IMR-90 (cell line): ENCODE results near the gene LPAR2. TPM values are rescaled to one million over a fixed set of nuclear protein-coding genes. Genes with fewer than 3 reads are reported as not detected.

ENCODE experiments used
- ATAC-seq: fragments of 200-7000 bp; cut with Tn5 transposase; 2 replicates; pipeline ENCODE4 v1.9.1; 2020; ENCODE audit warnings: low read depth, mild to moderate bottlenecking, moderate library complexity
- BruUV-seq: library from RNA; stranded (reverse); fragments of 400-500 nt; replicated peaks from 2 replicates; lab custom pipeline; 2021; lab: Mats Ljungman, UMichigan
- CTCF ChIA-PET: fragments of 300-600 bp; formaldehyde crosslinking; extraction: SDS; loops from one replicate; lab custom pipeline; 2021; ENCODE audit warnings: antibody characterized with exemption; lab: Yijun Ruan, JAX
- POLR2A ChIA-PET: fragments of 300-600 bp; sonication (Branson Sonifier 250); formaldehyde crosslinking; loops from one replicate; lab custom pipeline; 2022; ENCODE audit warnings: antibody characterized with exemption; ENCODE audit not compliant: unreplicated experiment; lab: Charles Lee
- DNase-seq: peaks from one replicate; pipeline ENCODE4 v3.0.0; 2013
- H2AFZ ChIP-seq: replicated peaks from 2 replicates; pipeline ENCODE3; 2013; ENCODE audit warnings: low read length, mild to moderate bottlenecking; ENCODE audit not compliant: poor library complexity
- H2AK5ac ChIP-seq: 2 replicates; pipeline ENCODE4 v1.6.1; 2013; ENCODE audit warnings: low read depth, low read length, inconsistent platforms
- H2AK9ac ChIP-seq: replicated peaks from 2 replicates; pipeline ENCODE3; 2013; ENCODE audit warnings: mild to moderate bottlenecking, low read depth, low read length, moderate library complexity; ENCODE audit not compliant: poor library complexity
- H2BK120ac ChIP-seq: 2 replicates; pipeline ENCODE4 v1.6.1; 2013; ENCODE audit warnings: low read depth, low read length, inconsistent platforms
- H2BK15ac ChIP-seq: 3 replicates; pipeline ENCODE4 v1.6.1; 2013; ENCODE audit warnings: low read depth, low read length, inconsistent platforms
- H2BK20ac ChIP-seq: 2 replicates; pipeline ENCODE4 v1.6.1; 2013; ENCODE audit warnings: low read depth, mild to moderate bottlenecking, inconsistent platforms, low read length, moderate library complexity
- H2BK5ac ChIP-seq: 2 replicates; pipeline ENCODE4 v1.6.1; 2013; ENCODE audit warnings: mild to moderate bottlenecking, low read depth, low read length, inconsistent platforms; ENCODE audit not compliant: poor library complexity, severe bottlenecking
- H3K14ac ChIP-seq: replicated peaks from 2 replicates; pipeline ENCODE4 v1.6.1; 2013; ENCODE audit warnings: low read depth, low read length, inconsistent platforms
- H3K18ac ChIP-seq: 2 replicates; pipeline ENCODE4 v1.6.1; 2013; ENCODE audit warnings: low read depth, low read length, control low read depth
- H3K23ac ChIP-seq: 2 replicates; pipeline ENCODE4 v1.6.1; 2013; ENCODE audit warnings: low read depth, low read length, inconsistent platforms
- H3K27ac ChIP-seq: 2 replicates; pipeline ENCODE4 v1.5.1; 2013; ENCODE audit warnings: mild to moderate bottlenecking, control low read depth, low read length; ENCODE audit not compliant: insufficient read depth
- H3K27me3 ChIP-seq: 2 replicates; pipeline ENCODE4 v1.6.1; 2013; ENCODE audit warnings: low read length; ENCODE audit not compliant: control insufficient read depth, insufficient read depth
- H3K36me3 ChIP-seq: 2 replicates; pipeline ENCODE4 v1.6.1; 2013; ENCODE audit warnings: low read length, mixed read lengths; ENCODE audit not compliant: control insufficient read depth, insufficient read depth
- H3K4ac ChIP-seq: 2 replicates; pipeline ENCODE4 v1.6.1; 2013; ENCODE audit warnings: low read depth, low read length, inconsistent platforms
- H3K4me1 ChIP-seq: 2 replicates; pipeline ENCODE4 v1.6.1; 2013; ENCODE audit warnings: low read length, mixed read lengths; ENCODE audit not compliant: control insufficient read depth, insufficient read depth
- H3K4me2 ChIP-seq: 2 replicates; pipeline ENCODE4 v1.6.1; 2013; ENCODE audit warnings: low read depth, mild to moderate bottlenecking, control low read depth, low read length, moderate library complexity
- H3K4me3 ChIP-seq: 2 replicates; pipeline ENCODE4 v1.5.1; 2013; ENCODE audit warnings: low read depth, mild to moderate bottlenecking, control low read depth, low read length, moderate library complexity; ENCODE audit not compliant: insufficient read depth
- H3K56ac ChIP-seq: 2 replicates; pipeline ENCODE4 v1.6.1; 2013; ENCODE audit warnings: low read length, inconsistent platforms; ENCODE audit not compliant: insufficient read depth; ENCODE audit errors: extremely low read depth
- H3K79me1 ChIP-seq, 2 experiments: 2 replicates each; pipeline ENCODE4 v1.6.1; 2013; ENCODE audit warnings: low read length in 2 of 2, inconsistent platforms in 1 of 2, low read depth in 1 of 2
- H3K9ac ChIP-seq: 2 replicates; pipeline ENCODE4 v1.6.1; 2013; ENCODE audit warnings: low read depth, low read length, control low read depth
- H3K9me1 ChIP-seq: 2 replicates; pipeline ENCODE4 v1.6.1; 2013; ENCODE audit warnings: low read length, inconsistent platforms; ENCODE audit not compliant: insufficient read depth
- H3K9me3 ChIP-seq: 2 replicates; pipeline ENCODE4 v1.6.1; 2013; ENCODE audit warnings: low read length; ENCODE audit not compliant: control insufficient read depth, insufficient read depth
- H4K20me1 ChIP-seq: 2 replicates; pipeline ENCODE4 v1.6.1; 2013; ENCODE audit warnings: low read length, inconsistent platforms; ENCODE audit not compliant: insufficient read depth
- H4K5ac ChIP-seq: 2 replicates; pipeline ENCODE4 v1.6.1; 2013; ENCODE audit warnings: mild to moderate bottlenecking, low read depth, low read length, control low read depth
- H4K8ac ChIP-seq, 2 experiments: 2 replicates each; pipeline ENCODE4 v1.6.1; 2013; ENCODE audit warnings: low read depth in 2 of 2, low read length in 2 of 2, control low read depth in 1 of 2, inconsistent platforms in 1 of 2
- H4K91ac ChIP-seq: 2 replicates; pipeline ENCODE4 v1.6.1; 2013; ENCODE audit warnings: low read depth, low read length, inconsistent platforms; ENCODE audit not compliant: insufficient read depth
- BHLHE40 ChIP-seq: fragments of 150-350 bp; IDR thresholded peaks from 2 replicates; pipeline ENCODE4 v1.6.1; 2016; ENCODE audit warnings: mild to moderate bottlenecking, low read depth, low read length
- CEBPB ChIP-seq: IDR thresholded peaks from 2 replicates; pipeline ENCODE4 v1.6.1; 2012; ENCODE audit warnings: low read depth, low read length, improper control_type of control experiment
- CHD1 ChIP-seq: IDR thresholded peaks from 2 replicates; pipeline ENCODE4 v1.6.1; 2012; ENCODE audit warnings: low read depth, low read length, improper control_type of control experiment
- CTCF ChIP-seq: conservative IDR thresholded peaks from 2 replicates; pipeline ENCODE4 v1.5.1; 2012; ENCODE audit warnings: mild to moderate bottlenecking, low read depth, low read length, improper control_type of control experiment
- ELK1 ChIP-seq: fragments of 150-350 bp; IDR thresholded peaks from 2 replicates; pipeline ENCODE4 v1.6.1; 2016; ENCODE audit warnings: low read depth, mild to moderate bottlenecking, low read length, moderate library complexity, borderline replicate concordance
- FOS ChIP-seq: fragments of 150-350 bp; IDR thresholded peaks from 2 replicates; pipeline ENCODE4 v1.6.1; 2016; ENCODE audit warnings: low read depth, low read length
- MAFK ChIP-seq: IDR thresholded peaks from 2 replicates; pipeline ENCODE4 v1.6.1; 2012; ENCODE audit warnings: low read depth, low read length, improper control_type of control experiment
- MAZ ChIP-seq: IDR thresholded peaks from 2 replicates; pipeline ENCODE4 v1.6.1; 2012; ENCODE audit warnings: low read depth, mild to moderate bottlenecking, low read length, improper control_type of control experiment, moderate library complexity, borderline replicate concordance
- MXI1 ChIP-seq: IDR thresholded peaks from 2 replicates; pipeline ENCODE4 v1.6.1; 2012; ENCODE audit warnings: low read depth, mild to moderate bottlenecking, low read length, moderate library complexity, borderline replicate concordance
- NFE2L2 ChIP-seq: fragments of 150-350 bp; IDR thresholded peaks from 2 replicates; pipeline ENCODE4 v1.6.1; 2016; ENCODE audit warnings: low read depth, mild to moderate bottlenecking, low read length
- POLR2A ChIP-seq: IDR thresholded peaks from 2 replicates; pipeline ENCODE4 v1.6.1; 2012; ENCODE audit warnings: mild to moderate bottlenecking, low read depth, low read length
- RAD21 ChIP-seq: IDR thresholded peaks from 2 replicates; pipeline ENCODE4 v1.6.1; 2012; ENCODE audit warnings: low read length, improper control_type of control experiment
- RCOR1 ChIP-seq: IDR thresholded peaks from 2 replicates; pipeline ENCODE4 v1.6.1; 2012; ENCODE audit warnings: mild to moderate bottlenecking, low read length, improper control_type of control experiment; ENCODE audit not compliant: insufficient replicate concordance
- RFX5 ChIP-seq: IDR thresholded peaks from 2 replicates; pipeline ENCODE4 v1.8.0; 2012; ENCODE audit warnings: low read depth, mild to moderate bottlenecking, low read length, moderate library complexity
- SMC3 ChIP-seq: fragments of 150-350 bp; IDR thresholded peaks from 2 replicates; pipeline ENCODE4 v1.6.1; 2016; ENCODE audit warnings: low read depth, mild to moderate bottlenecking, antibody characterized with exemption, low read length, moderate library complexity
- USF2 ChIP-seq: fragments of 150-350 bp; IDR thresholded peaks from 2 replicates; pipeline ENCODE4 v1.6.1; 2017; ENCODE audit warnings: mild to moderate bottlenecking, antibody characterized with exemption, low read length, low read depth
- WGBS, 2 experiments: methylation state at CpG; one replicate each; pipeline versions ENCODE4 v1.1.5 to v1.1.7; 2013; ENCODE audit warnings: missing lambda C conversion rate in 2 of 2; ENCODE audit not compliant: insufficient read length in 1 of 2; ENCODE audit errors: extremely low coverage in 2 of 2; 5-methylcytosine and 5-hydroxymethylcytosine counted together
- dilution Hi-C: fragments of 300-500 bp; cut with HindIII; formaldehyde crosslinking; loops from one replicate; pipeline ENCODE4 v1.14.3; 2018; ENCODE audit warnings: low sequenced_read_pairs; ENCODE audit not compliant: unreplicated experiment
- in situ Hi-C: fragments of 300-500 bp; cut with MboI; formaldehyde crosslinking; loops from 3 replicates; pipeline ENCODE4 v1.14.3; 2019; ENCODE audit warnings: low sequenced_read_pairs, inconsistent platforms, mixed read lengths
- intact Hi-C: fragments of 100-400 bp; cut with micrococcal nuclease; formaldehyde crosslinking; loops from 2 replicates; pipeline ENCODE4 v1.10.0; 2022
- polyA plus RNA-seq, 3 experiments: library from polyadenylated mRNA; depleted of rRNA; stranded (reverse); fragments of >200 nt; gene quantifications; 2 replicates each; pipeline ENCODE4 v1.2.3, GENCODE V29; 2012; ENCODE audit warnings: low replicate concordance in 1 of 3
- total RNA-seq: library from RNA; depleted of rRNA; stranded (reverse); fragments of >200 nt; gene quantifications from 2 replicates; pipeline ENCODE4 v1.2.3, GENCODE V29; 2012

Gene LPAR2
- total and polyA plus RNA-seq, 2 of the 4 experiments (the other 2 are of a cell fraction) = under 0.01 to 5.4 TPM

- H3K56ac ChIP-seq = no peak overlapping the region
- H3K27ac ChIP-seq = no peak overlapping the region
- no peak overlapping the region for H2BK120ac ChIP-seq
- H3K79me1 ChIP-seq = peaks cover 0 to 13% of the 10 kb centered on the region in 2 experiments; a peak in 2 of 4 replicates
- no peak overlapping the region for H2BK15ac ChIP-seq
- no peak overlapping the region for H3K18ac ChIP-seq
- H4K20me1 ChIP-seq = no peaks in the 10 kb centered on the region
- H3K9me3 ChIP-seq = no peaks in the 10 kb centered on the region
- no peak overlapping the region for H3K4me3 ChIP-seq
- H4K8ac ChIP-seq = no peak overlapping the region
- no peak overlapping the region for H4K91ac ChIP-seq
- dilution Hi-C loops = no loop called here
- no peak overlapping the region for H3K4me2 ChIP-seq
- no peak overlapping the region for H2AK9ac ChIP-seq
- peaks cover 11% of the 10 kb centered on the region for H3K9me1 ChIP-seq
- H2BK5ac ChIP-seq = no peak overlapping the region
- intact Hi-C loops = no loop called here
- no peak overlapping the region for H2AFZ ChIP-seq
- H3K9ac ChIP-seq = no peak overlapping the region
- no peak overlapping the region for H4K5ac ChIP-seq
- H3K23ac ChIP-seq = no peak overlapping the region
- in situ Hi-C loops = no loop called here
- no peak overlapping the region for H3K4ac ChIP-seq
- WGBS, 2 experiments = 71% methylated on average over 4 of the region's 8 CpGs; no CpG with 5 or more reads in 1 of the 2 experiments
- ChIA-PET POLR2A (no interaction called here), CTCF (no interaction called here)
- H3K36me3 ChIP-seq = no peaks in the 10 kb centered on the region; the same call in 1 of the 2 replicates
- DNase-seq (no peak), ATAC-seq (no peak)
- H3K27me3 ChIP-seq = no peaks in the 10 kb centered on the region
- H3K14ac ChIP-seq = no peak overlapping the region
- no peak for TF ChIP-seq RAD21
- no peak for TF ChIP-seq NFE2L2
- TF ChIP-seq MAZ = no peak
- TF ChIP-seq MXI1 = no peak
- no peak for TF ChIP-seq CHD1
- no peak for TF ChIP-seq BHLHE40
- no peak for TF ChIP-seq SMC3
- no peak for TF ChIP-seq RCOR1
- no peak for TF ChIP-seq USF2
- no peak for TF ChIP-seq CEBPB
- no peak for TF ChIP-seq ELK1
- TF ChIP-seq CTCF = no peak
- no peak for TF ChIP-seq FOS
- no peak for TF ChIP-seq POLR2A
- TF ChIP-seq MAFK = no peak
- no peak for TF ChIP-seq RFX5
- H3K4me1 ChIP-seq = peaks cover 8% of the 10 kb centered on the region
- no TSS peak for BruUV-seq
- H2BK20ac ChIP-seq = no peak overlapping the region
- no peak overlapping the region for H2AK5ac ChIP-seq
Measured at GRCh38 chr19:19597809-19598306, 30.2 kb downstream of the LPAR2 start.
